Coronary artery (tissue), 2 donors: Measurements from ENCODE around the gene GGA1.
A peak's percentile ranks its signal among the peaks of the same experiment; 100 is the strongest.

Experiments used
- DNase-seq: peaks from one replicate; pipeline ENCODE4 v3.0.0-alpha.2; 2017; ENCODE audit warnings: low spot score
- H3K27ac ChIP-seq, 2 donors: fragments of 200-600 bp; sonication (generic); one replicate each; pipeline ENCODE4 v1.5.1; 2016 to 2019
- H3K4me3 ChIP-seq: fragments of 200-600 bp; sonication (generic); 2 replicates; pipeline ENCODE4 v1.5.1; 2016; ENCODE audit warnings: mild to moderate bottlenecking, moderate library complexity
- TF ChIP-seq, protein P1 (sequence below): fragments of 200-600 bp; sonication (generic); IDR thresholded peaks from one replicate; pipeline ENCODE4 v1.5.1; 2019; ENCODE audit warnings: antibody characterized with exemption

Gene GGA1

DNA sequence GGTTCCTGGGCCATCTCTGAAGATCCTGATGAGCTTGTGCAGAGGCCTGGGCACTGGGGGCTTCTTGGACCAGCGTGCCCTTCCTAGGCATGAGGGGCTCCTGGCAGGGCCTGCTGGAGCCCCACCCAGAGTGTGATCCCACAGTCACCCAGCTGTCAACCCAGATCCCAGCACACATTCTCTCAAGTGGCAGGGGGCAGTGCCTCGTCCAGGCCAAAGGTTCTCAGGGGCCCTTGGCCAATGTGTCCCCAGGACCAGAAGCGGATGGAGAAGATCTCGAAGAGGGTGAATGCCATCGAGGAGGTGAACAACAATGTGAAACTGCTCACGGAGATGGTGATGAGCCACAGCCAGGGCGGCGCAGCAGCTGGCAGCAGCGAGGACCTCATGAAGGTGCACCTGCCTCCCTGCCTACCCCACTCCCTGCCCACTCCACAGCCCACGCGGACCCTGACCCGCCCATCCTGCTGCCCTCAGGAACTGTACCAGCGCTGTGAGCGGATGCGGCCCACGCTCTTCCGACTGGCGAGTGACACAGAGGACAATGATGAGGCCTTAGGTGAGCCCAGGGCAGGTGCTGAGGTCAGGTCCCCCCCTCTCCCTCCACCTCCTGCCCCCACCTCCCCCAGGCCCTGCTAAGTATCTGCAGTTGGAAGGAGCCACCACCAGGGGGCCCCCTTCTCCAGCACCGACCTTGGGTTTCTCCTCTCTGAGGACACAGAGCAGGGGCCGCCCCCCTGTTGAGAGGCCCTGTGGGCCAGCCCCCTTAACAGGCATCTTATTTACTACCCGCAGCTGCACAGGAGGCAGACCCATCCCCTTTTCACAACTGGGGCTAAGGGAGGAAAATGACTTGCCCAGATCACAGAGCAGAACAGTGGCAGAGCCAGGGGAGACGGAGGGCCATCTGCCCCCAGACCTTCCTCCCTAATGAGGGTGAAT lies 14.7 kb downstream of the GGA1 start:
- Histone ChIP-seq H3K27ac (peak overlapping the region in 1 of 2 donors; percentile 49), H3K4me3 (no peak overlapping the region)
- TF ChIP-seq, protein P1, sequence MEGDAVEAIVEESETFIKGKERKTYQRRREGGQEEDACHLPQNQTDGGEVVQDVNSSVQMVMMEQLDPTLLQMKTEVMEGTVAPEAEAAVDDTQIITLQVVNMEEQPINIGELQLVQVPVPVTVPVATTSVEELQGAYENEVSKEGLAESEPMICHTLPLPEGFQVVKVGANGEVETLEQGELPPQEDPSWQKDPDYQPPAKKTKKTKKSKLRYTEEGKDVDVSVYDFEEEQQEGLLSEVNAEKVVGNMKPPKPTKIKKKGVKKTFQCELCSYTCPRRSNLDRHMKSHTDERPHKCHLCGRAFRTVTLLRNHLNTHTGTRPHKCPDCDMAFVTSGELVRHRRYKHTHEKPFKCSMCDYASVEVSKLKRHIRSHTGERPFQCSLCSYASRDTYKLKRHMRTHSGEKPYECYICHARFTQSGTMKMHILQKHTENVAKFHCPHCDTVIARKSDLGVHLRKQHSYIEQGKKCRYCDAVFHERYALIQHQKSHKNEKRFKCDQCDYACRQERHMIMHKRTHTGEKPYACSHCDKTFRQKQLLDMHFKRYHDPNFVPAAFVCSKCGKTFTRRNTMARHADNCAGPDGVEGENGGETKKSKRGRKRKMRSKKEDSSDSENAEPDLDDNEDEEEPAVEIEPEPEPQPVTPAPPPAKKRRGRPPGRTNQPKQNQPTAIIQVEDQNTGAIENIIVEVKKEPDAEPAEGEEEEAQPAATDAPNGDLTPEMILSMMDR: peak; percentile 93
- DNase-seq: no peak

DNA sequence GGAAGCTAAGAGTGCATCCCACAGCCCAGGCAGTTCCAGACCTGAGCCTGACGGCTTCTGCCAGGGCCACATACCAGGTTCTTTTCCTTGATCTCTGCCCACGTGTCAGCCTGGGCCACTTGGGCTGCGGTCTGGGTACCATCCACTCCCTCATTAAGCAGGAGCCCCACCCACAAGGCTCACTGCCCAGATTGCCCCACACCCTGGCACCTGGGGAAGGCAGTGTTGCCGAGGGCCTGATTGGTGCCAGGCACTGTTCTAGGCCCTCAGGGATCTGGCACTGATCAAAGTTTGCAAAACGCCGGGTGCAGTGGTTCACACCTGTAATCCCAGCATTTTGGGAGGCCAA lies 15.4 kb downstream of the GGA1 start:
- H3K27ac ChIP-seq: peak overlapping the region in 1 of 2 donors; percentile 49
- no peak for DNase-seq
- no peak overlapping the region for H3K4me3 ChIP-seq
- TF ChIP-seq, protein P1: no peak

DNA sequence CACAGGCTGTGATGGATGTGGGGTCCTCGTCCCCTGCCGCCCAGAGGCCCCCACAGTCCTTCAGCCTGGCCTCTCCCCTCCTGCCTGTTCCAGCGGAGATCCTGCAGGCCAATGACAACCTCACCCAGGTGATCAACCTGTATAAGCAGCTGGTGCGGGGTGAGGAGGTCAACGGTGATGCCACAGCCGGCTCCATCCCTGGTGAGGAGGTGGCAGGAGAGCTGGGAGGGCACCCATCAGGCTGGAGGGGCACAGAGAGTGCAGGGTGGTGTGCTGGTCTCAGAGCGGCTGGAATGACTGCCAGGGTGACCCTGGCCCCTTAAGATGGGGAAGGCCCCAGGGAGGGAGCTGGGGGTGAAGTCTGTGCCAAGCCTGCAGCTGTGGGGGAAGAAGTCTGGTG lies 16.2 kb downstream of the GGA1 start:
- DNase-seq: no peak
- peak overlapping the region in 1 of 2 donors; percentile 81 for H3K27ac ChIP-seq
- H3K4me3 ChIP-seq: no peak overlapping the region
- TF ChIP-seq, protein P1: no peak

DNA sequence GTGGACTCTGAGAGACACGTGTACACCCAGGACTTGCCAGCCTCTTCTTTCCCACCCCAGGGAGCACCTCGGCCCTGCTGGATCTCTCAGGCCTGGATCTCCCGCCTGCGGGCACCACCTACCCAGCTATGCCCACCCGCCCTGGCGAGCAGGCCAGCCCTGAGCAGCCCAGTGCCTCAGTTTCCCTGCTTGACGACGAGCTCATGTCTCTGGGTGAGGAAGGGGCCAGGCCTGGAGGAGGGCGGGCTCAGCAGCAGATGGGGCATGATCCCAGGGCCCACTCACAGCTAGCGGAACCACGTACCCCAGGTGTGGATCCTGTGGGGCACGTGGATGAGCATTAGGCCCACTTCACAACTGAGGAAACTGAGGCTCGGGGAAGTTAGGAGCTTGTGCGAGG lies 17.1 kb downstream of the GGA1 start:
- H3K4me3 ChIP-seq: no peak overlapping the region
- TF ChIP-seq, protein P1: no peak
- no peak for DNase-seq
- peak overlapping the region; percentile 2 to 81 for H3K27ac ChIP-seq

DNA sequence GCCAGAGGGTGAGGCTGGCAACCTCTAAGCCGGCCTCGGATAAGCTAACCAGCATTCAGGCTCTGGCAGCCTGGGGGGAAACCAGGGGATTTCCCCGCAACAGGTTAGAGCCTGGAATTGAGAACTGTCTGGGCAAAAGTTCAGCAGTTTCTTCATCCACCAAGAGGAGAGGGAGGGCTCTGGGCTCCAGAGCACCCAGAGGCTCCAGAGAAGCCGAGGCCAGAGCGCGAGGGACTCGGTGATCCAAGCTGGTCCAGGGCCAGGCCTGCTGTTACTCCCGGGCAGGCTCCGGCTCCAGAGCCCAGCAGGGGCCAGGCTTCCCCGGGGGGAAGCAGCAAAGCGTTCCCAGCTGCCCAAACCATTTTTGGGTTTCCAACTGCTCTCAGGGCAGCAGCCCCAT lies 17.5 kb downstream of the GGA1 start:
- TF ChIP-seq, protein P1: no peak
- Histone ChIP-seq H3K27ac (peak overlapping the region; percentile 2 to 81), H3K4me3 (no peak overlapping the region)
- DNase-seq: no peak

DNA sequence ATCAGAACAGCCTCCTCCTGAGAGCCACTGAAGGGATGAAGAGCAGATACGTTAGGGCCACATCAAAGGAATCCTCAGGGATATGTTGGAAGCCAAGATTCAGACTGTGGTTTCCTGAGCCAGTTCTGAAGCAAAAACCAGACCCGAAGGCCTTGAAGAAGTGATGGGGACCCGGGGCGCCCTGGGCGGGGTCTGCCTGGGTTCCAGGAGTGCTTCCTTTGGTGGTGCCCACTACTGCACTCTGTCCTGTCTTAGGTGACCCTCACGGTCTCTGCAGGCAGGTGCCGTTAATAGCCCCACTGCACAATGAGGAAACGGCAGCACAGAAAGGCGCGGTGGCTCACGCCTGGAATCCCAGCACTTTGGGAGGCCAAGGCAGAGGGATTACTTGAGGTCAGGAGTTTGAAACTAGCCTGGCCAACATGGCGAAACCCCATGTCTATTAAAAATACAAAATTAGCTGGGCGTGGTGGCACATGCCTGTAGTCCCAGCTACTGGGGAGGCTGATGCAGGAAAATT lies 18.0 kb downstream of the GGA1 start:
- Histone ChIP-seq H3K27ac (peak overlapping the region; percentile 2 to 81), H3K4me3 (no peak overlapping the region)
- TF ChIP-seq, protein P1: no peak
- DNase-seq: no peak

DNA sequence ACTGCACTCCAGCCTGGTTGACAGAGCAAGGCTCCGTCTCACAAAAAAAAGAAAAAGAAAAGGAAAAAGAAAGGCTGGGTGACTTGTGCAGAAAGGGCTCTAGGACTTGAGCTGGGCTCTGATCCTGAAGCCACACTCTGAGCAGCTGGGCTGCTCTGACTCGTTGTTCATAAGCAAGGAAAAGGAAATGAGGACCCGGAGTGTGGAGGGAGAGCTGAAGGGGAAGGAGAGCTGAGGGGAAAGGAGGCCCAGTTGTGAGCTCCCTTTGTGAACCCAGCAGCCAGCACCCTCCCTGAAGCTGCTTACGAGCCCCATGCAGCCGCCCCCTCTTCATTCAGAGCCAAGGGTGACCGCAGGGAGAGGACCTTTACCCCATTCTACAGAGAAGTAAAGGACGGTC lies 18.5 kb downstream of the GGA1 start:
- no peak overlapping the region for H3K4me3 ChIP-seq
- TF ChIP-seq, protein P1: no peak

More for the DNA sequence above, 18.5 kb downstream of the GGA1 start:
- H3K27ac ChIP-seq: peak overlapping the region; percentile 2 to 68
- no peak for DNase-seq
